ENCODE data around the gene HDAC7. TPM values are rescaled to one million over a fixed set of nuclear protein-coding genes. Genes with fewer than 3 reads are reported as not detected.

HDAC7 gene
- total and polyA plus RNA-seq, 2 of the 13 experiments (the other 11 are each of a cell fraction or from before 2014, with no cell fraction given): 4.6 to 10.8 TPM

DNA sequence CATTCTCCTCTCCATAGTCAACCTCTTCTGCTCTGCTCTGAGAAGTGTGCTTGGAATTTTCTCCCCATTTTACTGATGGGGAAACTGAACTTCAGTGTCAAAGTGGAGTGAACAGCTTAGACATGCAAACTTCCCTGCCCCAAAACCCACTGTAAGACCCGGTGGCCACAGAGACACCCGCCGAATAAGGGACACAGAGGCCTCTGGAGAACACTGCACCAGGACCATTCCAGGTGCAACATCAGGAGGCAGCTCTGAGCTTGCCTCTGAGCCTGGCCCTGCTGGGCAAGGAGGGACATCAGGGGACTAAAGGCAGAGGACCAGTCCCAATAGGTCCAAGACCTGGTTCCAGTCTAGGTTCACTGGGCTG, 1.7 kb downstream of the HDAC7 start:
- peaks cover 0 to 13% of the 10 kb centered on the region in 2 experiments; a peak in 3 of 5 replicates for H3K27me3 ChIP-seq (ENCODE audit: control insufficient read depth in 1 of 2, insufficient read depth in 2 of 2, low read length in 2 of 2)
- H3K27ac ChIP-seq (ENCODE audit: extremely low read length, insufficient read depth, low read length): no peak overlapping the region
- peak overlapping the region in 2 of 3 experiments; percentile 4 to 86; a peak in 4 of 6 replicates for H3K4me3 ChIP-seq (replicated peaks in 1 of 3; ENCODE audit: insufficient read depth in 1 of 3, low read depth in 2 of 3, low read length in 3 of 3)
- DNase-seq (ENCODE audit: low spot score) (no peak), FAIRE-seq (no peak), ATAC-seq (no peak)
- H3K4me2 ChIP-seq (ENCODE audit: low read depth, low read length): peak overlapping the region; percentile 82
- H3K79me2 ChIP-seq (ENCODE audit: insufficient read depth, low read length): no peaks in the 10 kb centered on the region
- POLR2A ChIA-PET: interaction anchor here (0.8 to 2.0 kb wide), 5 partner anchors 9 to 41 kb away, joined by 3 to 7 read pairs (median 4); no protein-coding TSS in a partner anchor
- in situ Hi-C loops (cut with HindIII; ENCODE audit: extremely low pct_ligation_motif_present, low pct_unique_long_range_greater_than_20kb): no loop called here
- H4K20me1 ChIP-seq (ENCODE audit: insufficient read depth, low read length): peaks cover 4% of the 10 kb centered on the region; the same call in 1 of the 2 replicates
- no peaks in the 10 kb centered on the region for H3K36me3 ChIP-seq (replicated peaks in 1 of 2; ENCODE audit: control insufficient read depth in 1 of 2, insufficient read depth in 2 of 2, low read length in 2 of 2)
- CTCF ChIA-PET (ENCODE audit: low intra/inter-chr PET ratio, low total read pairs): interaction anchor here (1.6 kb wide), 1 partner anchor 20 kb away, joined by 4 read pairs; no protein-coding TSS in a partner anchor
- WGBS (ENCODE audit: low lambda C conversion rate): 78% methylated on average over 3 of the region's 3 CpGs
- no peak for TF ChIP-seq SATB2 (CRISPR knock-in tag; IDR thresholded peaks at IDR 0.05)
- peak; percentile 78 for TF ChIP-seq ZNF629 (CRISPR knock-in tag; conservative IDR thresholded peaks at IDR 0.05)
- no peak overlapping the region for H2AFZ ChIP-seq (ENCODE audit: low read length)
- H3K9me3 ChIP-seq (ENCODE audit: low read length): no peaks in the 10 kb centered on the region
- intact Hi-C loops (cut with micrococcal nuclease; ENCODE audit: unreplicated experiment): no loop called here
- peaks cover 55% of the 10 kb centered on the region for H3K4me1 ChIP-seq (ENCODE audit: insufficient read depth, low read length)
- no peak overlapping the region for H3K9ac ChIP-seq (ENCODE audit: insufficient read depth, low read depth, low read length)
- TSS peak; percentile 50 for BruUV-seq (replicated peaks)

DNA sequence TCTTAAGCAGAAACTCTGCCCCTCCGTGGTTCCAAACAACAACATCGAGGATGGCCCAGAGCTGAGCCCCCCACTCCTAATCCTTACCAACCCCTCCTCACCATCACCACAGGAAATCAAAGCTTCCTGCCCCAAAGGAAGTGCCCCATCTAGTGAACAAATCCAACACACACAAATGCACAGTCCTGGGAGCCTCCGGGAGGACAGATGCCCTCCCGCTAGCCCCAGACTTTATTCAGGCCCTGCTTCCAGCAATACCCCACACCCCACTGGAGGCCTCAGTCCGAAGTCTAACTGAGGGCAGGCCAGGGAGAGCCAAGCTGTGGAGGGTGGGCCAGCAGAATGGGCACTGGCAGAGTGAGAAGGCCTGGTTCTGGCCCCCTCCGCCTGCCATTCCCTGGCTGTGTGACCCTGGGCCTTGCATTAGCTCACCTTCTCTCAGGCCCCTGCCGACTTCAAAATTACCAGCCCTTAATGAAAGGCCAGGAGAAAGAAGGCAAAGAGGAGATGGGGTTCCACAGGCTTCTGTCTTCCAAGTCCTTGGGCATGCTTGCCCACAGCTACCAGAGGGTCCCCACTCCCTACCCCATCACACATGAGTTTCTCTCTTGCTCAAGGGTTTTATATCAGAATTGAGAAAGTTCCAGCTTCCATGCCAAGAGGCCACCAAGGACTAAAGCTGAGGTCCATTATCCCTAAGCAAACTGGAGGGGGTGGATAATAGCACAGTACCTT, 2.3 kb downstream of the HDAC7 start:
- ATAC-seq (peak; percentile 21), DNase-seq (ENCODE audit: low spot score) (peak; percentile 50), FAIRE-seq (peak; percentile 72)
- Histone ChIP-seq H3K4me2 (ENCODE audit: low read depth, low read length) (peak overlapping the region; percentile 82), H2AFZ (ENCODE audit: low read length) (no peak overlapping the region), H3K27ac (ENCODE audit: extremely low read length, insufficient read depth, low read length) (no peak overlapping the region), H3K79me2 (ENCODE audit: insufficient read depth, low read length) (no peaks in the 10 kb centered on the region), H3K9ac (ENCODE audit: insufficient read depth, low read depth, low read length) (0 out of 2 replicates have a peak overlapping the region, but pooled peaks have one; percentile 12), H3K9me3 (ENCODE audit: low read length) (no peaks in the 10 kb centered on the region), H3K36me3 (replicated peaks in 1 of 2; ENCODE audit: control insufficient read depth in 1 of 2, insufficient read depth in 2 of 2, low read length in 2 of 2) (no peaks in the 10 kb centered on the region), H3K27me3 (ENCODE audit: control insufficient read depth in 1 of 2, insufficient read depth in 2 of 2, low read length in 2 of 2) (peaks cover 0 to 8% of the 10 kb centered on the region in 2 experiments; a peak in 3 of 5 replicates), H3K4me3 (replicated peaks in 1 of 3; ENCODE audit: insufficient read depth in 1 of 3, low read depth in 2 of 3, low read length in 3 of 3) (peak overlapping the region in 2 of 3 experiments; percentile 4 to 11; a peak in 3 of 6 replicates), H3K4me1 (ENCODE audit: insufficient read depth, low read length) (peaks cover 52% of the 10 kb centered on the region), H4K20me1 (ENCODE audit: insufficient read depth, low read length) (peaks cover 4% of the 10 kb centered on the region; the same call in 1 of the 2 replicates)
- ChIA-PET POLR2A (interaction anchor here (0.8 to 2.0 kb wide), 5 partner anchors 9 to 40 kb away, joined by 3 to 7 read pairs (median 4); no protein-coding TSS in a partner anchor), CTCF (ENCODE audit: low intra/inter-chr PET ratio, low total read pairs) (interaction anchor here (1.6 kb wide), 1 partner anchor 20 kb away, joined by 4 read pairs; no protein-coding TSS in a partner anchor)
- 32% methylated on average over 5 of the region's 7 CpGs for WGBS (ENCODE audit: low lambda C conversion rate)
- intact Hi-C loops (cut with micrococcal nuclease; ENCODE audit: unreplicated experiment): no loop called here
- in situ Hi-C loops (cut with HindIII; ENCODE audit: extremely low pct_ligation_motif_present, low pct_unique_long_range_greater_than_20kb): no loop called here
- BruUV-seq (replicated peaks): no TSS peak
- TF ChIP-seq, protein P1, sequence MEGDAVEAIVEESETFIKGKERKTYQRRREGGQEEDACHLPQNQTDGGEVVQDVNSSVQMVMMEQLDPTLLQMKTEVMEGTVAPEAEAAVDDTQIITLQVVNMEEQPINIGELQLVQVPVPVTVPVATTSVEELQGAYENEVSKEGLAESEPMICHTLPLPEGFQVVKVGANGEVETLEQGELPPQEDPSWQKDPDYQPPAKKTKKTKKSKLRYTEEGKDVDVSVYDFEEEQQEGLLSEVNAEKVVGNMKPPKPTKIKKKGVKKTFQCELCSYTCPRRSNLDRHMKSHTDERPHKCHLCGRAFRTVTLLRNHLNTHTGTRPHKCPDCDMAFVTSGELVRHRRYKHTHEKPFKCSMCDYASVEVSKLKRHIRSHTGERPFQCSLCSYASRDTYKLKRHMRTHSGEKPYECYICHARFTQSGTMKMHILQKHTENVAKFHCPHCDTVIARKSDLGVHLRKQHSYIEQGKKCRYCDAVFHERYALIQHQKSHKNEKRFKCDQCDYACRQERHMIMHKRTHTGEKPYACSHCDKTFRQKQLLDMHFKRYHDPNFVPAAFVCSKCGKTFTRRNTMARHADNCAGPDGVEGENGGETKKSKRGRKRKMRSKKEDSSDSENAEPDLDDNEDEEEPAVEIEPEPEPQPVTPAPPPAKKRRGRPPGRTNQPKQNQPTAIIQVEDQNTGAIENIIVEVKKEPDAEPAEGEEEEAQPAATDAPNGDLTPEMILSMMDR (CRISPR knock-in tag; IDR thresholded peaks at IDR 0.05): peak; percentile 56
- TF ChIP-seq, protein P2, sequence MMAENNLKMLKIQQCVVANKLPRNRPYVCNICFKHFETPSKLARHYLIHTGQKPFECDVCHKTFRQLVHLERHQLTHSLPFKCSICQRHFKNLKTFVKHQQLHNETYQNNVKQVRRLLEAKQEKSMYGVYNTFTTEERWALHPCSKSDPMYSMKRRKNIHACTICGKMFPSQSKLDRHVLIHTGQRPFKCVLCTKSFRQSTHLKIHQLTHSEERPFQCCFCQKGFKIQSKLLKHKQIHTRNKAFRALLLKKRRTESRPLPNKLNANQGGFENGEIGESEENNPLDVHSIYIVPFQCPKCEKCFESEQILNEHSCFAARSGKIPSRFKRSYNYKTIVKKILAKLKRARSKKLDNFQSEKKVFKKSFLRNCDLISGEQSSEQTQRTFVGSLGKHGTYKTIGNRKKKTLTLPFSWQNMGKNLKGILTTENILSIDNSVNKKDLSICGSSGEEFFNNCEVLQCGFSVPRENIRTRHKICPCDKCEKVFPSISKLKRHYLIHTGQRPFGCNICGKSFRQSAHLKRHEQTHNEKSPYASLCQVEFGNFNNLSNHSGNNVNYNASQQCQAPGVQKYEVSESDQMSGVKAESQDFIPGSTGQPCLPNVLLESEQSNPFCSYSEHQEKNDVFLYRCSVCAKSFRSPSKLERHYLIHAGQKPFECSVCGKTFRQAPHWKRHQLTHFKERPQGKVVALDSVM (CRISPR knock-in tag; IDR thresholded peaks at IDR 0.05): peak; percentile 83
- no peak for TF ChIP-seq RCOR2 (CRISPR knock-in tag; IDR thresholded peaks at IDR 0.05)
- TF ChIP-seq, protein P3, sequence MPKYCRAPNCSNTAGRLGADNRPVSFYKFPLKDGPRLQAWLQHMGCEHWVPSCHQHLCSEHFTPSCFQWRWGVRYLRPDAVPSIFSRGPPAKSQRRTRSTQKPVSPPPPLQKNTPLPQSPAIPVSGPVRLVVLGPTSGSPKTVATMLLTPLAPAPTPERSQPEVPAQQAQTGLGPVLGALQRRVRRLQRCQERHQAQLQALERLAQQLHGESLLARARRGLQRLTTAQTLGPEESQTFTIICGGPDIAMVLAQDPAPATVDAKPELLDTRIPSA (CRISPR knock-in tag; IDR thresholded peaks at IDR 0.05; ENCODE audit: borderline replicate concordance): no peak
- TF ChIP-seq, protein P4, sequence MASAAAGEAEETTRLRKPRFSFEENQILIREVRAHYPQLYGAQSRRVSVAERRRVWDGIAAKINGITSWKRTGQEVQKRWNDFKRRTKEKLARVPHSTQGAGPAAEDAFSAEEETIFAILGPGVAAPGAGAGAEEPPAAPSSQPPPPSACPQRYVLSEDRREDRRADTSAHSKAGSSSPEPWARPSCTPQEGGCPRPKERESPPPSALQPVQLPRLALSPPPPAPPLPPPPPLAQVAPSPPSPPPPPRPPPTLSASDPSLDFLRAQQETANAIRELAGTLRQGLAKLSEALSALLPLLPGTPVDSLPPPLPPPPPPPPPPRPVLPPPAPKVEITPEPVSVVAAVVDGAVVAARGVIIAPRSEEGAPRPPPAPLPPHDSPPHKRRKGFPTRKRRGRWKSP (CRISPR knock-in tag; IDR thresholded peaks at IDR 0.05): 0 out of 2 replicates have a peak, but pooled peaks have one; percentile 24
- peak; percentile 46; the same call in 1 of the 2 replicates for TF ChIP-seq HNF4G (IDR thresholded peaks at IDR 0.05; ENCODE audit: borderline replicate concordance, low read depth, low read length)
- no peak for TF ChIP-seq HNF4G (CRISPR knock-in tag; IDR thresholded peaks at IDR 0.05; ENCODE audit: borderline replicate concordance, low read depth)
- no peak for TF ChIP-seq ZNF674 (CRISPR knock-in tag; IDR thresholded peaks at IDR 0.05; ENCODE audit: low read depth)

All from HepG2 (cell line).